Left lung (tissue), 10 donors: ENCODE data around the gene MISP. TPM values are rescaled to one million over a fixed set of nuclear protein-coding genes. Genes with fewer than 3 reads are reported as not detected.

ENCODE experiments used
- ATAC-seq: fragments of 200-7000 bp; cut with Tn5 transposase; one replicate; pipeline ENCODE4 v1.9.1; 2020; ENCODE audit warnings: moderate library complexity
- DNase-seq, 4 donors: peaks; one replicate each; pipeline ENCODE4 v3.0.0-alpha.2; 2013 to 2020
- H3K27ac ChIP-seq, 2 donors: fragments of 200-600 bp; sonication (generic) in 1 of 2; one replicate each; pipeline versions ENCODE4 v1.5.0 to v1.8.0; 2020 to 2021
- H3K27me3 ChIP-seq, 2 donors: fragments of 200-600 bp; sonication (generic) in 1 of 2; one replicate each; pipeline versions ENCODE4 v1.5.0 to v1.8.0; 2020 to 2021
- H3K36me3 ChIP-seq, 2 donors: fragments of 200-600 bp; sonication (generic) in 1 of 2; one replicate each; pipeline versions ENCODE4 v1.5.0 to v1.8.0; 2020 to 2021
- H3K4me1 ChIP-seq, 2 donors: fragments of 200-600 bp; one replicate each; pipeline ENCODE4 v1.8.0; 2021
- H3K4me3 ChIP-seq, 2 donors: fragments of 200-600 bp; sonication (generic) in 1 of 2; one replicate each; pipeline versions ENCODE4 v1.5.0 to v1.8.0; 2020 to 2021; ENCODE audit warnings: mild to moderate bottlenecking in 1 of 2
- H3K9me3 ChIP-seq, 2 donors: fragments of 200-600 bp; sonication (generic) in 1 of 2; one replicate each; pipeline versions ENCODE4 v1.5.0 to v1.8.0; 2020 to 2021
- intact Hi-C, 2 donors: fragments of 100-400 bp; cut with DNase I; formaldehyde crosslinking; loops; one replicate each; pipeline versions ENCODE4 v1.11.2 to v1.14.2; 2022
- polyA plus RNA-seq, 6 donors: library from polyadenylated mRNA; unstranded; fragments of 120-200 nt; gene quantifications; one replicate each; pipeline ENCODE4 v1.2.1, GENCODE V29; 2013; ENCODE audit not compliant: insufficient read length in 6 of 6
- total RNA-seq, 2 donors: library from RNA; stranded (reverse); fragmentation: NEBNext Ultra II Directional; extraction: Animal tissue kit (Norgen Biotek cat#: 25700); gene quantifications; one replicate each; pipeline ENCODE4 v1.2.1, GENCODE V29; 2021
- TF ChIP-seq, protein P1 (sequence below), 2 donors: fragments of 200-600 bp; sonication (generic) in 1 of 2; IDR thresholded peaks; one replicate each; pipeline versions ENCODE4 v1.5.0 to v1.8.0; 2021; ENCODE audit warnings: antibody characterized with exemption in 2 of 2
- donor health status: DM: no; HTN: yes; CAD: no.
- donor health status: DM: no; HTN: no; CAD: no.

MISP gene
- total and polyA plus RNA-seq, 8 donors, result 5.8 to 44.0 (median 13.2) TPM

DNA sequence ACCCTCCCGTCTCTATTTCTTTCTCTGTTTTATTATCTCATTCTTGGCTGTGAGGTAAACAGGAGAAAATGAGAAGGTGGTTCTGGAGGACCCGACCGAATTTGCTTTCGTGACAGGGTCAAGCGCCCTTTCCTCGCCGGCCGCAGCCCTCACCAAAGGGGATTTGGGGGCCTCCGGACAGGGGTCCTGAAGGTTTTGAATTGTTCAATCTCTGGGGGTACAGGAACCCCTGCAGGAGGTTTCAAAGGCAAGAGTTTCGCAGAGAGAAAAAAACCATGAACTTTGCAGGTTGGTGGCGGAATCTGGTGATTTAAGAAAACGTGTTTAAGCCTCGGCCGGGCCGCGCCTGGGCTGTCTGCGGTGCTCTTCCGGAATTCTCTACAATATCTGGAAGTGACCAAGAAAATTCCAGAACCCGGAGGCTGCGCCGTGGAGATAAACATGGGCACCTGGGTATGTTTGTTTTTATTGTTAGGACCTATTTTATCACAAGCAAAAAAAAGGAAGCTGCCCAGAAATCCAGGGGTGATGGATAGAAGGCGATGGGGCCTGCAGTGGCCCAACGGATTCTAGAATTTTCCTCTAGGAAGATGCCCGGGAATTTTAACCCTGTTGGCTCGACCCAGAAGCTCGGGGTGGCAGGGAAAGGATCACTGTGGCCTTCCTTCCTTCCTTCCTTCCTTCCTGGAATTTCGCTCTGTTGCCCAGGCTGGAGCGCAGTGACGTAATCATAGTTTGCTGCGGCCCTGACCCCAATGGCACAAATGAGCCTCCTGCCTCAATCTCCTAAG is 32.2 kb downstream of the MISP start:
- no peaks in the 10 kb centered on the region for H3K36me3 ChIP-seq
- TF ChIP-seq, protein P1, sequence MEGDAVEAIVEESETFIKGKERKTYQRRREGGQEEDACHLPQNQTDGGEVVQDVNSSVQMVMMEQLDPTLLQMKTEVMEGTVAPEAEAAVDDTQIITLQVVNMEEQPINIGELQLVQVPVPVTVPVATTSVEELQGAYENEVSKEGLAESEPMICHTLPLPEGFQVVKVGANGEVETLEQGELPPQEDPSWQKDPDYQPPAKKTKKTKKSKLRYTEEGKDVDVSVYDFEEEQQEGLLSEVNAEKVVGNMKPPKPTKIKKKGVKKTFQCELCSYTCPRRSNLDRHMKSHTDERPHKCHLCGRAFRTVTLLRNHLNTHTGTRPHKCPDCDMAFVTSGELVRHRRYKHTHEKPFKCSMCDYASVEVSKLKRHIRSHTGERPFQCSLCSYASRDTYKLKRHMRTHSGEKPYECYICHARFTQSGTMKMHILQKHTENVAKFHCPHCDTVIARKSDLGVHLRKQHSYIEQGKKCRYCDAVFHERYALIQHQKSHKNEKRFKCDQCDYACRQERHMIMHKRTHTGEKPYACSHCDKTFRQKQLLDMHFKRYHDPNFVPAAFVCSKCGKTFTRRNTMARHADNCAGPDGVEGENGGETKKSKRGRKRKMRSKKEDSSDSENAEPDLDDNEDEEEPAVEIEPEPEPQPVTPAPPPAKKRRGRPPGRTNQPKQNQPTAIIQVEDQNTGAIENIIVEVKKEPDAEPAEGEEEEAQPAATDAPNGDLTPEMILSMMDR (IDR thresholded peaks at IDR 0.05), result no peak
- peak overlapping the region; percentile 12 to 27 for H3K4me3 ChIP-seq
- H3K27me3 ChIP-seq, result no peaks in the 10 kb centered on the region
- peak; percentile 65 for ATAC-seq
- intact Hi-C loops, result no loop called here
- peaks cover 13 to 52% of the 10 kb centered on the region in 2 donors for H3K4me1 ChIP-seq
- H3K27ac ChIP-seq, result peak overlapping the region; percentile 80 to 83
- H3K9me3 ChIP-seq, result no peaks in the 10 kb centered on the region
- no peak for DNase-seq

DNA sequence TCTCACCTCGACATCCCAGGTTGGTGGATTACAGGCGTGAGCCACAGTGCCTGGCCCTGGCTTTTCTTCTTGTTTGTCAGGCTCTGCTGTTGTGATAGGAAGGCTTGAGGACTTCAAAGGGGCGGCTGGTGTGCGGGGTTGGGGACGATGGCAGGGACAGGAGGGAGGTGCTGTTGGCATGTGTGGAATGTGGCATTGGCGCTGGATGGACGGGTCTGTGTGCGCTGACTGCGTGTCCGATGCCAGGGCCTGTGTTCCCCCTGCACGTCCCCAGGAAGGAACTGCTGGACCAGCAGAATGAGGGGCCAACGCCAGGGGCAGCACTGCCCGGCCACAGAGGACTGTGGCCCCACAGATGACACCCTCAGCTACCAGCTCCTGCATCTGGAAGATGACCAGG is 33.6 kb downstream of the MISP start:
- Histone ChIP-seq H3K9me3 (no peaks in the 10 kb centered on the region), H3K4me1 (peaks cover 20 to 58% of the 10 kb centered on the region in 2 donors), H3K4me3 (peak overlapping the region; percentile 12 to 27), H3K36me3 (no peaks in the 10 kb centered on the region), H3K27me3 (no peaks in the 10 kb centered on the region), H3K27ac (peak overlapping the region in 1 of 2 donors; percentile 83)
- intact Hi-C loops, result no loop called here
- DNase-seq (no peak), ATAC-seq (peak; percentile 13)
- TF ChIP-seq, protein P1 (IDR thresholded peaks at IDR 0.05), result no peak

DNA sequence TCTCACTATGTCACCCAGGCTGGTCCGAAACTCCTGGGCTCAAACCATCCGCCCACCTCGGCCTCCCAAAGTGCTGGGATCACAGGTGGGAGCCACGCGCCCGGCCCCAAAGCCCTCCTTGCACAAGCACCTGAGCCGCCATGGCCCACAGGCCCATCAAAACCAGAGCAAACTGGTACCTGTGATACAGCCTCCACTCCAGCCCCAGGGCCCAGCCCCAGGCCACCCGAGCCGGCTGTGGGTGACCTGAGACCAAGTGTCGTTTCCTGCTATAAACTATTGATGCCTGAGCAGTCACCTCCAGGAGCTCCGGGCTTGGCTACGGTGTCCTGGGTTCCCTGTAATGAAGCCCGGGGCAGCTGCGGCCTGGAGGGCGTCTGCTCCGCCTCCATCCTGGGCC is 36.6 kb downstream of the MISP start:
- Histone ChIP-seq H3K27me3 (no peaks in the 10 kb centered on the region), H3K4me3 (no peak overlapping the region), H3K27ac (peak overlapping the region in 1 of 2 donors; percentile 71), H3K4me1 (peaks cover 16 to 53% of the 10 kb centered on the region in 2 donors), H3K9me3 (no peaks in the 10 kb centered on the region), H3K36me3 (no peaks in the 10 kb centered on the region)
- DNase-seq, result no peak
- no peak for ATAC-seq
- TF ChIP-seq, protein P1 (IDR thresholded peaks at IDR 0.05), result no peak
- intact Hi-C loops, result no loop called here

DNA sequence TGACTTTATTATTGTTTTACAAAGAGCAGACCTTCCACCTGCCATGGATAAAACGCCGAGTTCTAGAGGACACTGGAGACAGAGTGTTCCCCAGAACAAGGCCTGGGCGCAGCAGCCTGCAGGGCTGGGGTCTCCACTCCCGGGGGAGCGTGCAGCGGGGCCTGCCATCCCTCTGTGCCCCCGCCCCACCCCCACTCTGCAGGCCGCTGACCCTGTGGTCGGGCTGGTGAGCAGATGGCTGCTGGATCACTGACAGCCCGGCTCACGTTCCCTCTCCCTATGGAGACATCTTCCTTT is 37.7 kb downstream of the MISP start:
- intact Hi-C loops, result no loop called here
- H3K4me1 ChIP-seq, result peaks cover 8 to 51% of the 10 kb centered on the region in 2 donors
- H3K27ac ChIP-seq, result peak overlapping the region; percentile 62 to 71
- H3K27me3 ChIP-seq, result no peaks in the 10 kb centered on the region
- TF ChIP-seq, protein P1 (IDR thresholded peaks at IDR 0.05), result no peak
- no peaks in the 10 kb centered on the region for H3K36me3 ChIP-seq
- ATAC-seq (no peak), DNase-seq (no peak)
- no peak overlapping the region for H3K4me3 ChIP-seq
- H3K9me3 ChIP-seq, result no peaks in the 10 kb centered on the region

DNA sequence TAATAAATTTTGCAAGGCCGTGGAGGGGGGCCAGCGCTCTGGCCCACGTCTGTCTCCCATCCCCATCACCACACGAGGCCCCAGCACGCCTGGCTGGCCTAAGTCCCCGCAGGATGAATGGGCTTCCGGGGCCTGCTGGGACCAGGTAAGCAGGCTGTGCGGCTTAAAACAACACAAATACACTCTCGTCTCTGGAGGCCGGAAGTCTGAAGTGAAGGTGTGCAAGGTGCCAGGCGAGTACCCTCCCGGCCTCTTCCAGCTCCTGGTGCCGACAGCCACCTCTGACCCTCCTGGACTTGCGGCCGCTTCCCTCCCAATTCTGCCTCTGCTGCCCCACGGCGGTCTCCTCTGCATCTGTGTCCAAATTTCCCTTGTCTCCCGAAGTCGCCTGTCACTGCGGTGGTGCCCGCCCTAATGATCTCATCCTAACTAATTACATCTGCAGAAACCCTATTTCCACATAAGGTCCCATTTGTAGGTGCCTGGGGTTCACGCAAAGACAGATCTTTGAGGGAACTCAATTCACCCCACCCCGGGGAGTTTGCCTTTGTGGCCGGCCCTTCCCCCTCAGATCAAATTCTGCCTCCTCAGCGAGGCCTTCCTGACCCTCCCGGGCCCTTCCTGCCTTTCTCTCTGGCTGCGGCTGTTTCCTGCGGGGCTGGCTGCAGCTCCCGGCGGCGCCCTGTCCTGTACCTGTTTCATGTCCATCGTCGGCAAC is 38.2 kb downstream of the MISP start:
- H3K4me1 ChIP-seq, result peaks cover 8 to 46% of the 10 kb centered on the region in 2 donors
- no peaks in the 10 kb centered on the region for H3K9me3 ChIP-seq
- no peak overlapping the region for H3K4me3 ChIP-seq
- DNase-seq (no peak), ATAC-seq (peak; percentile 52)
- no peaks in the 10 kb centered on the region for H3K27me3 ChIP-seq
- H3K36me3 ChIP-seq, result no peaks in the 10 kb centered on the region
- TF ChIP-seq, protein P1 (IDR thresholded peaks at IDR 0.05), result no peak
- intact Hi-C loops, result no loop called here
- H3K27ac ChIP-seq, result peak overlapping the region; percentile 62 to 71
